Activated CD4-positive, alpha-beta T cell treated with anti-CD3 and anti-CD28 coated beads for 4 hours (primary cell): ENCODE data around the gene ATP5PB.

Experiments used
- DNase-seq, 2 donors: peaks; one replicate each; pipeline ENCODE4 v3.0.0-alpha.2; 2020

Gene ATP5PB

DNA sequence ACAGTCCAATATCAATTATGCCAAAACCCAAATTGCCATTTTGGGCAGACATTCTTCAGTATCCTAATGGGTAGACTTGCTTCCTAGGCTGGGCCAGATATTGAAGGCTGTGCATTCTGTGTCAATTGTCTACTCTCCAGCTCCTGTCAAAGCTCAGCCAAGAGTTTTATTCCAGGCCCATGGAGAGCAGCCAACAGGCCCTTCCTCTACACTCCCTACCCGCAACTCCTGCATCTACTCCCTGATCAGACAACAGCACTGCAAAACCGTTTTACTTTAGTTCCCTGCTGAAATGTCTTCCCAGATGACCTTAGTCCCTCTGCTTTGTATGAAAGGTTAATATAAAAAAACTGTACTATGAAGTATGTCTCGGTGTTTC lies 60.7 kb downstream of the ATP5PB start:
- no peak for DNase-seq

DNA sequence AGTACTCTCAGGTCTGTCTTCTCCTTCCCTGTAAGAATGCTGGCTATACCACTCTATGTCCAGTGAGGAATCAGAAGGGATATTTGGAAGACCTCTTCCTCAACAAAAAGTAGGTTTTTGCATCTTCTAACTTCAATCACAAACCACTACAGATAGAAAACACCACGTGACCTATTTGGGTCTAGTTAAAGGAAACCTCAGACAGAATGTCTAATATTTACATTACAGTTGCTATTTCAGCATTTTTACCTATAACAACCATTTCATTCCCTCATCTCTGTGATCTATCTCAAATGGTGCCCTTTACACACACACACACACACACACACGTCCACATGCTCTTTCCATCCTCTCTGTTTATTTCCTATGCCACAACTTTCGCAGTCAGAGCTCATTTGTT lies 62.1 kb downstream of the ATP5PB start:
- no peak for DNase-seq
